Ovary (tissue), 3 donors: ENCODE measurements around the gene RAP1GDS1.

Experiments used
- CTCF ChIP-seq, 3 donors: fragments of 450-650 bp in 2 of 3; fragments of 200-600 bp in 1 of 3; IDR thresholded peaks; one replicate each; pipeline versions ENCODE4 v1.5.1 to v1.8.0; 2016 to 2022; ENCODE audit warnings: antibody characterized with exemption in 3 of 3, mild to moderate bottlenecking in 1 of 3
- EP300 ChIP-seq: sonication (generic); formaldehyde crosslinking; IDR thresholded peaks from one replicate; pipeline ENCODE4 v1.6.1; 2017; ENCODE audit warnings: antibody characterized with exemption
- donor health status: DM: no; HTN: no; CAD: no.

- TF ChIP-seq EP300, result no peak
- no peak for TF ChIP-seq CTCF (IDR thresholded peaks at IDR 0.05)
Measured at GRCh38 chr4:98387345-98388026, 126.3 kb downstream of the RAP1GDS1 start.
